IPS DF 4.7 (cell line): Measurements from ENCODE around the gene CELA3A.
"Not testable (repeated sequence)": the region's sequence is repeated elsewhere in the genome, so short reads cannot be mapped to it uniquely, and the experiment has no call there.

ENCODE experiments used
- DNase-seq: peaks from one replicate; pipeline ENCODE4 v3.0.0-alpha.2; 2013; ENCODE audit warnings: low spot score; ENCODE audit errors: extremely low read depth

Gene CELA3A

GRCh38 chr1:22001409-22001808 is at the start of gene CELA3A:
CELA3A (plus strand) TSS chr1:22001657; CDS start chr1:22001675, 18 bp downstream.
- no peak for DNase-seq

- DNase-seq: no peak
Observed at GRCh38 chr1:21952786-21953520, 48.5 kb upstream of the CELA3A start.

GRCh38 chr1:21955058-21955457 is 46.4 kb upstream of the CELA3A start:
- DNase-seq: no peak

GRCh38 chr1:21955501-21956281 is 45.8 kb upstream of the CELA3A start:
- no peak for DNase-seq

GRCh38 chr1:21956720-21957552 is 44.5 kb upstream of the CELA3A start:
- no peak for DNase-seq

- no peak for DNase-seq
Observed at GRCh38 chr1:21961337-21961736, 40.1 kb upstream of the CELA3A start.

- DNase-seq: no peak
Observed at GRCh38 chr1:21961799-21962198, 39.7 kb upstream of the CELA3A start.

GRCh38 chr1:21963477-21964217 is 37.8 kb upstream of the CELA3A start:
- DNase-seq: no peak

GRCh38 chr1:21966247-21967000 is 35.0 kb upstream of the CELA3A start:
- DNase-seq: no peak

- not testable (repeated sequence) for DNase-seq
Observed at GRCh38 chr1:21967216-21967615, 34.2 kb upstream of the CELA3A start.

GRCh38 chr1:21969066-21969465 is 32.4 kb upstream of the CELA3A start:
- DNase-seq: not testable (repeated sequence)

GRCh38 chr1:21970523-21970922 is 30.9 kb upstream of the CELA3A start:
- DNase-seq: not testable (repeated sequence)

GRCh38 chr1:21972973-21973441 is 28.4 kb upstream of the CELA3A start:
- DNase-seq: not testable (repeated sequence)

- not testable (repeated sequence) for DNase-seq
Observed at GRCh38 chr1:21973948-21974347, 27.5 kb upstream of the CELA3A start.

- not testable (repeated sequence) for DNase-seq
Observed at GRCh38 chr1:21974699-21975098, 26.8 kb upstream of the CELA3A start.

- DNase-seq: not testable (repeated sequence)
Observed at GRCh38 chr1:21975296-21975695, 26.2 kb upstream of the CELA3A start.

- not testable (repeated sequence) for DNase-seq
Observed at GRCh38 chr1:21976703-21977239, 24.7 kb upstream of the CELA3A start, which contains the start of gene CELA3B. CELA3B (plus strand) TSS chr1:21977022; CDS start chr1:21977040, 18 bp downstream.

GRCh38 chr1:21978209-21978608 is 23.2 kb upstream of the CELA3A start:
- not testable (repeated sequence) for DNase-seq

GRCh38 chr1:21980515-21981220 is 20.8 kb upstream of the CELA3A start:
- DNase-seq: not testable (repeated sequence)
